Dermis blood vessel endothelial cell (primary cell): ENCODE measurements around the gene CFI. TPM values are rescaled to one million over a fixed set of nuclear protein-coding genes. Genes with fewer than 3 reads are reported as not detected.

Experiments
- DNase-seq: peaks from one replicate; pipeline ENCODE4 v3.0.0; 2010
- total RNA-seq: library from RNA; depleted of rRNA; stranded (reverse); fragments of >200 nt; gene quantifications from 2 replicates; pipeline ENCODE4 v1.2.3, GENCODE V29; 2014

Gene CFI
- total RNA-seq, 1 donor from 2014 or later = 94.8 TPM

DNA sequence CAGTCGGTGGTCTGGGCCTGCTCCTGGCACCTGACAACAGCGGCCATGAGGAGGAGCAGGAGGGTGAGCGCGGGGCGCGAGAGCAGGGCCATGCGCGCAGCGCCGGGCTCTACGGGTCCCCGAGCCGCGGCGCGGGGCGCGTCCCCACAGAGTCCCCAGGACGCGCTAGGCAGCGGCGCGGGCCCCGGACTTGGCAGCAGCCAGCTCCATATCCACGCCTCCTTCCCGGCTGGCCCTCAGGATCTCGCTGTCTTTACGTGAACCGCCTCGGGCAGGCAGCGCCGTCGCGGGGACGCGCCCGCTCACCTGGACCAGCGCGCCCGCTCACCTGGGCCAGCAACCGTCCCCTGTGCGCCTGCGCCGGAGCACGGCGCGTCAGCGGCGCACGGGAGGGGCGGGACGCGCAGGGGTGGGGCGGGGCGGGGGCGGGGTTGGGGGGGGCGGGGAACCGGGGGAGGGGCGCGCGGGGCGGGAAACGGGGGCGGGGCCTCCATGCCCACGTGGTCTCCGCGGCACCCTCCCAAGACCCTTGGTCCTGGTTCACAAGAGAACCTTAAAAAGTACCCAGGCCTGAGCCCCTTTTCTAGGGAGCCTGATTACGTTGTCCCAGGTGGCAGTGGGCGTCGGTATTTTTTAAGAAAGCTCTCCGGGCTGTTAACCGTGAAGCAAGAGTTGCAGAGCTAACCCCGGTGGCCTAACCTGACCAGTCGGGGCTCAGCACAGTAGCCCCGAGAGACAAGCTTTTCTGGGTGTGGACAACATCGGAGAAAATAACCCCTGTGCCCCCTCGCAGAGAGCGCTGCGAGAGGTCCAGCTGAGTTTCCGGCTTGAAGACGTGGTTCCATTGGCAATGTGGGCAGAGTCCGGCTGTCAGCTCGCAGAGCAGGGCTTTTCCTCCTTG, 71.8 kb downstream of the CFI start, which contains the start of gene PLA2G12A:
TSS of gene PLA2G12A (minus strand) at position 353 of the 901 bp plus-strand sequence. CDS start at position 92, 261 bp downstream.
- peak; percentile 71 for DNase-seq

DNA sequence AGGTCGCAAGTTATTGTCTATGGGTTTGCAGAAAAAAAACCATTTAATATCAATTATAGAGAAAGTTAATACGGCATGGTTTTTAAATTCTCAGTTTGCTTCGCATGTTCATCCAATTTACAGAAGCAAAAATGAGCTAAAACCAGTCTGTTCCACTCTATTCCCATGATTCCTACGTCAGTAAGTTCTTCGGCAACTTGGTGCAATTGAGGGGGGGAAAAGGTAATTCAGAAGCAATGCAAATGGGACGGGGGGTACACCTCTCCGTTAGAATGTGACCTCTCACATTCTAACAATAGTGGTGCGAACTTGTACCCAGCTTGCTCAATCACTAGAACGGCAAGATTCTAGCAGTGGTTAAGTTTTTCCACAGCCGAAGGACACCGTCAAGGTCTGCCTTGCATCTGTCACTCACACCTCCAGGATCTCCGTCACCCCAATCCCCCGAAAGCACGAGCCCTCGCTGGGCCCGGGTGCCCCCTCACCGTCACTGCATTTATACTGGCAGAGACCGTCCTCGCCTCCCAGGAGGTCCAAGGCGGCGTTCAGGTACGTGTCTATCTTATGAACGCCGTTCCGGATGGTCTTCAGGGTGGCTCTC, 72.6 kb downstream of the CFI start:
- peak; percentile 27 for DNase-seq

DNA sequence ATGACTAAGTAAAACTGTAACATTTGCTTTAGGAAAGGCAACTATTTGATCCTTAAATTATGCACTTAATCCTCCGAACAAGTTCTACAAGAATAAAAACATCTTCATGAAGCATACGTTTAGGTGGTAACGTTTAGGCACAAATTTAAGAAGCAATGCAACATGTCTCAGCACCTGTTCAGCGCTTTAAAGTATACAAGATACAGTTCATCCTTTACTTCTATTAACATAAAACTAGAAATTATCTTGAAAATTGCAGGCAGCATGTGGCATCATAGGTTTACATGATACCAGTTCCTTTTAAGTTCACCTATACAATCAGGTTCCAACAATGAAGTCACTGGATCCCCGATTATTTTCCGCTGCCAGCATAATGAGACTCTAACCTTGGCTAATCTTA, 73.4 kb downstream of the CFI start:
- no peak for DNase-seq

DNA sequence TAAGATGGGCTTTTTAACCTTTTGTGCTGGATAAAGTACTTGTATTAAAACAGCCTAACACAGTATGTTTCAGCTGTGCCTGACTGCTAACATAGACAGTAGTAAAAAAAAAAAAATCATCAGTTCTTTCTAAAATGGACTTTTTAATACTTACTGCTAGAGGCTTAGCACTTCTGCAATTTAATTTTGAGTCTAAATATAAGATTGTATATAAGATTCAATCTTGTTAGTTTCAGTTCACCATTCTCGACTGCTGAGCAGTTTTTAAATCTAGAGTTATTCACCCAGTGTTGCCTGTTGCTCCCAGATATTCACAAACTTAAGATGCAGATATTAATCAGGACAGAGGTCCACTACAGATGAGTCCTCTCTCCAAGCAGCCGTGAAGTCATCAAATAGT, 78.7 kb downstream of the CFI start:
- no peak for DNase-seq

DNA sequence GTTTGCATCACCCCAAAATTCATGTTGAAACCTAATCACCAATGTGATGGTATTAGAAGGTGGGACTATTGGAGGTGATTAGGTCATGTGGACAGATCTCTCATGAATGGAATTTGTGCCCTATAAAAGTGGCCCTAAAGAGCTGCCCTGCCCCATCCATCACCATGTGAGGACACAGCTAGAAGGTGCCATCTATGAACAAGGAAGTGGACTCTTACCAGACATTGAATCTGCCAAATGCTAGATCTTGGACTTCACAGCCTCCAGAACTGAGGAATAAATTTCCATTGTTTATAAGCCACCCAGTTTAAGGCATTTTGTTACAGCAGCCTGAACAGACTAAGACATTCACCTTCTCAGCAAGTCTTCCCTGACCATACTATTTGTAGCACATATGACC, 79.4 kb downstream of the CFI start:
- no peak for DNase-seq

DNA sequence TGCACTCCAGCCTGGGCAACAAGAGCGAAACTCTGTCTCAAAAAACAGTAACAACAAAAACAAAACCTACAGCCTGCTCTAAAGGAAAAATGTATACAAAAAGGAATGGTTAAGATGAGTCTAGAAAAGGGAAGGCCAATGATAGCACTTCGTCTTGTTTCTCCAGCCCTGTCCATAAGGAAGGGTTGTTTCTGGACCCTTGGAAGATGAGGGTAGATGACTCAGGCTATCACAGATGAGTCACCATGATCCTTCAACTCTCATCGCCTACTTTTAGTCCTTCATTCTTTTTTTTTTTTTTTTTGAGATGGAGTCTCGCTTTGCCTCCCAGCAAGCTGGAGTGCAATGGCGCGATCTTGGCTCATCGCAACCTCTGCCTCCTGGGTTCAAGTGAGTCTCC, 80.8 kb downstream of the CFI start:
- no peak for DNase-seq

DNA sequence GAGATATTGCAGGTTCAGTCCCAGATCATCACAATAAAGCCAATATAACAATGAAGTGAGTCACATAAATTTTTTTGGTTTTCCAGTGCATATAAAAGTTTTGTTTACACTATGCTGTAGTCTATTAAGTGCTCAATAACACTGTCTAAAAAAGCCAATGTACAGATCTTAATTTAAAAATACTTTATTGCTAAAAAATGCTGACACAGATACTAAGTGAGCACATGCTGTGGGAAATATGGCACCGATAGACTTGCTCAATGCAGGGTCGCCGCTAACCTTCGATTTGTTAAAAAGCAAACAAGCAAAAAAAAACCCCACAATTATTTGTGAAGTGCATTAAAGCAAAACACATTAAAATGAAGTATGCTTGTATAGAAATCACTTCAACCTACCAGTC, 82.2 kb downstream of the CFI start:
- no peak for DNase-seq

DNA sequence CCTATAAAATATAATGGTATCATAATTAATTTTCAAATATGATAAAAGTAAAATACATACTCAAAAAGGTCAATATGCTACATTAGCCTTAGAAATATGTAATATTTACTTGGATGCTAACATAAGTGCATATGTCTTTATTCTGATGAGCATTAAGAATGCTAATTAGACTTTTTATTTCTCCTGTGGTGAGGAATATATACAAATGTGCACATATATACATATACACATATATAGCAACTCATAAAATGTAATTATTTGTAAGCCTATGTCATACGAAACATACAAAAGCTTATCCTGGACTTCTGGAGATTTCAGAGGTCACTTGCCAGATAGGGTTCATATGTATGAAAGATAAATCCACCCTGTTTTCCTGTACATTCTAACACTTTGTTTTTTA, 83.0 kb downstream of the CFI start:
- no peak for DNase-seq

DNA sequence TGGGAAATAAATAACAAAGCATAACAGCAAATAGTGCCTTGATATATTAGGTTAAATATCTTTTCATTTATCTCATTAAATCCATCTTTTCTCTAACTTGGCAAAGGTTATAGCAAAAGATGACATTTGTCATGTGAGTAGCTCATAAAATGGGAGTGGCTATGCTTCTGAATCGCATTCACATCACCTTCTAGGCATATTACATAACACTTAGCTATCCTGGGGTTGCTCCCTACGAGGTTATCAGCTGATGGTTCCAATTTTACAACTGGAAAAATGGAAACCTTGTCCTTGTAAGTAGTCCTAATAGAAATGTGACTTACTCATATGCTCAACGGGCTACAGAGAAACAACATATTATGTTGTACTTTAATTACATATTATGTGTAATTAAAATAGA, 88.3 kb downstream of the CFI start:
- no peak for DNase-seq

DNA sequence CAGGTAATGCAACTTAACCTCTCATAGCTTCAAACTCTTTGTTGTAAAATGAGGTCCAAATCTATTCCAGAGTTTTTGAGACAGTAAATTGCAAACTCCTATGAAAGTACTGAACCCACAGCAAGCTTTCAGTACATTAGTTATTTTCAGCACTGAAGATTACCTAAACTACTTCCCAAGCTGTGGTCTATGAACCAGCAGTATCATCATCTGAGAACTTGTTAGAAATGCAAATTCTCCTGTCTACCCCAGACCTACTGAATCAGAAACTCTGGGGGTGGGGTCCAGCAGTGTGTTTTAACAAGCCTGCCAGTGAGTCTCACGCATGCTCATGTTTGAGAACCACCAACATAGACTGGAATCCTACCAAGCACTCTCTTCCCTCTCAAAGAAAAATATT, 92.8 kb downstream of the CFI start:
- no peak for DNase-seq

DNA sequence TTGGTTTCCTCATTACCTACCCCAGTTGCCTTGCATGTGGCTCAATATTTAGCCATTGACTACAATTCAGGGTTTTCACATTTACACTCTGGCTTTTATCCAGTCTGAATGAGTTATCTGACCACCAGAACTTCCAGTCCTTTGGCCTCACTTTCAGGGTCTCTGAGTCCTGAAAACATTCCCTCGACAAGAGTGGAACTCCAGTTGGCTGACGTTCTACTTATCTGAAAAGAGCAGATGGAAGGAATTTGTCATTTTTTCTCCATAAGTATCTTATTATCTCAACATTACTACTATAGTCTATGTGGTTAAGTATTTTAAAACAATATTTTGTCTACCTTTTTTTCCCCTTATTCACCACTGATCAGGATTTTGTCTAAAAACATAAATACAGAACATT, 93.4 kb downstream of the CFI start:
- DNase-seq = no peak

DNA sequence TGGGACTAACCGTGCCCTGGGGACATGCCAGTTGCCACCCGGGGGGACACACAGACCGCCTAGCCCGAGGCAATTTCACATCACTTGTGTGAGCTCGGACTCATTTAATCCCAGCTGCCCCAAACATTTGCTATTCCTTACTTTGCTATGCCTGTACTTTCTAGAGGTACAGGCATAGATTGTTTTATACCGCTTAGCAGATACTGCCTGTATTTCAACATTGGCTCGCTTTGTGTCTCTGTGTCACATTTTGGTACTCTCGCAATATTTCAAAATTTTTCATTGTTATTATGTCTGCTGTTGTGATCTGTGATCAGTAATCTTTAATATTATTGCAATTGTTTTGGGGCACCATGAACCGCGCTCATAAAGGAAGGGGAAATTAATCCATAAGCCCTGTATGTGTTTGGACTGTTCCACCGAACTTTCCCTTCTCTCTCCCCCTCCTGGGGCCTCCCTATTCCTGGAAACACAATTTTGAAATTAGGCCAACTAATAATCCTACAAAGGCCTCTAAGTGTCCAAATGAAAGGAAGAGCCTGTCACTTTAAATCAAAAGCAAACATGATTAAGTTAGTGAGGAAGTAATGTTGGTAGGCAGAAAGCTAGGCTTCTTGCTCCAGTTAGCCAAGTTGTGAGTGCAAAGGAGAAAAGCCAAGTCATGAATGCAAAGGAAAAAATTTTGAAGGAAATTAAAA, 98.0 kb downstream of the CFI start:
- DNase-seq = peak; percentile 47

DNA sequence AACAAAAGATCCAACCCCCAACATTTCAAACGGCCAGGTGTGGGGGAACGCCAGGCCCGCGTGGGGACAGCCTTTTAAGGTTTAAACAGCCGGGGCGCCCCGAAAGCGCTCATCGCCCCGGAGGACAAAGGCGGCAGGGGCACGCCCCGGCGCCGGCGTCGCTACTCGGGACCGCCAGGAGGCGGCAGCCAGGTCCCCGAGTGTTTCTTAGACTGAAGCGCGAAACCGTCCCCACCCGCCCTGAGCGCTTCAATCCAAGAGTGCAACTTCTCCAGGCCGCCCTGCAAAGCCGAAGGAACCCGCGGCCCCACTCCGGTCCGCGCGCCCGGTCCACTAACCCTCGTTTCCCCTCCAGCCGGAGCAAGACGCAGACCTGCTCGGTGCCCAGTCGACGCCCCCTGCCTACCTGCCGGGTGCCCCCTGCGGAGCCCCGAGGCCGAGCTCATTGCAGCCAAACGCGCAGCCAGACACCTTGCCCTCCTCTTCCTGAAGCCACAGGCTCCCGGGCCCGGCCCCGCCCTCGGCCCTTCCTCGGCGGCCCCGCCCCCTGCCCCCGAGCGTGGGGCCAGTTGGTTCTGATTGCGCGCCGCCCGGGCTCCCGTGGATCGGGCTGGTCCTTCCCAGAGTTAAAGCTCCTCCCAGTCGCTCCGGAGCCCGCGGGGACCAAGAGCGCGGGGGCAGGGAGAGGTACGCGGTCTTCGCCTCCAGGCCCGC, 98.7 kb downstream of the CFI start, which contains the start of gene CASP6:
TSS of gene CASP6 (minus strand) at position 496 of the 714 bp plus-strand sequence. CDS start at position 446, 50 bp downstream.
- peak; percentile 88 for DNase-seq

DNA sequence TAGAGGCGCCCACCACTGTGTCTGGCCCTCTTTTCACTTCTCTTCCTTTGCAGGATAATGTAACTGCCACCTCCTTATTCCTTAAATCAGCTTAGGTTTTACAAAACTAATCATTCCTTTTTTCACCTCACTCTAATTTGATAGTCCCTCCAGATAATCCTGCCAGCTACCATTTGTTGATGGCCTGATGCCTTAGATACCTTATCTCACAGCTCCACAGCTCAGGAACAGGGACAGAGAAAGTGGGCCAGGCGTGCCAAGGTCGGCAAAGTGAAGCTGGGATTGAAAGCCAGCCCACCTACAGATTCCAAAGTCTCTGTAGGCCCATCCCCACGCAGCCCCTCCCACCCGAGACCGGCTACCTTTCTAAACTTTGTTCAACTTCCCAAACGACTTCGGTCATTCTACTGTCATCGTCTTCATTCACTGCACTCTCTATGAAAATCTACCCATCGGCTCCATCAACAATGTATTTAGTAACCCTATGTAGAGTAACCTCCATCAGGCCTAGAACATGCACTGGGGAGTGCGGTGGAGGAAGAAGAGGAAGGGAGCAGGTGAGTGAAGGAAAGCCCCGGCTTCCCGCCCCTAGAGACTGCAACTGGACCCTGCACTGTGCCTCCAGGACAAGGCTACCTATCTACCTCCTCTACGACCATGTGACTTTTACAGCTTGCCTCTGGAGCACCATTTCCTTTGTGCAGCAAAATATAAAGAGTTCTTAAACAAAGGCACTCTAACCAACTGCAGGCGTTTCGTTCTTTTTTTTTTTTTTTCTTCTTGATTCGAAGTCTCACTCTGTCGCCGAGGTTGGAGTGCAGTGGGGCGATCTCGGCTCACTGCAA, 100.0 kb downstream of the CFI start:
- peak; percentile 39 for DNase-seq

DNA sequence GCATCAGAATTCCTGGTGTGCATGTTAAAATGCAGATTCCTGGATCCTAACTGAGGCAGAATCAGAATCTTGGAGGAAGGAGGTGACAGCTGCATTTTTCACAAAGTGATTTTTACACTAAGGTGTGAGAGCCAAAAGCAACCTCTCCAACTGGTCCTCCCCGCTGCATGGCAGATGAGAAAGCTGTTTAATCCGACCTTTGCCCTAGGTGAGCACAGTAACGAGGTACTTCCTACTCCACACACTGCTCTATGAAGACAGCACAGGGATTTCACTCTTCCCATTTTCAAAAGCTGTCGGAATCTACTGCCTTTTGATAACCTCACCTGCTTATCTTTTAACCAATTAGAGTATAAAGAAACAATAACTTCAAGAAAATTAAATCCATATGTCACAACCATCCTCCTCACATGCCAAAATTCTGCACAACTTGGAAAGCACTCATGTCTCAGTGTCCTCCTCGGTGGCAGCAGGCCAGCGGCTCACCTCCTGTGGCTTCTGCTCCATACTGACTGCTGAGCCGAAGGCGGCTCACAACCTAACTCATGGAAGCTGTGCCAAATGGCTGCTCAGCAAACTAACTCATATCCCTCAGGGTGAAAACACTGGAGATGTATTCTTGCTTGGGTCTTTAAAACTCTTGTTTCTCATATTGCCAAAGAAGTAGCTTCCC, 102.1 kb downstream of the CFI start:
- no peak for DNase-seq

DNA sequence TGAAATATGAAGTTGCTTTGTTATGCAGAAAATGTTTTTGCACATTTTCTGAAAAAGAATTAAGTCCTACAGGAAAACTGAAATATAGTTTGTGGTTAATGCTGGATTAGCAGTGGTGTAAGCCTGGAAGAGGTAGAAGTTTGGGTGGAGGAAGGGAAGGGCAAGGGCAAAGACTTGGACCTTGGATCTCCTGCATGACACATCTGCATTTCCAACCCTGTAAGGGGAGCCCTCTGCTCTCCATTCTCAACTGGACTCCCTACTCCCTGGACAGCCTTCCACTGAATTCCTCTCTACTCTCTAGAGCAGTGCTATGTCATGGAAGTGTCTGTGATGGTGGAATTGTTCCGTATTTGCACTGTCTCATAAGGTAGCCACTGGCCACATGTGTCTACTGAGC, 103.1 kb downstream of the CFI start:
- no peak for DNase-seq

DNA sequence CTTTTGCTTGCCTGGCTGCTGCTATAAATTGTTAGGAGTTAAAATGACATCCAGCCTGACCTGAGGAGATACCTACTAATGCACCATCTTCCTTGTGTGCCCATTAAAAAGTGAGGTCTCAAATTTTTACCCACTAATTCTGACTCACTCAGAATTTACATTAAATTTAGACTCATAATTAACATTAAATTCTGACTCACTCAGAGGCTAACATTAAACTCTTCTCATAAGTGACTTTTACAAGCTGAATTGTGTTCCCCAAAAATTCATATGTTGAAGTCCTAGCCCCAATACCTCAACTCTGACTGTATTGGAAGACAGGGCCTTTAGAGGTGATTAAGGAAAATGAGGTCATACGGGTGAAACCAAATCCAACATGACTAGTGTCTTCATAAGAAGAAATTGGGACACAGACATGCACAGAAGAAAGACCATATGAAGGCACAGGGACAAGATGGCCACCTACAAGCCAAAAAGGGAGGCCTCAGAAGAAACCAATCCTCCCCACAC, 110.3 kb downstream of the CFI start:
- no peak for DNase-seq
